Middle frontal gyrus (tissue), 1 donor: Measurements from ENCODE around the gene F11R.
"Not testable (repeated sequence)": the region's sequence is repeated elsewhere in the genome, so short reads cannot be mapped to it uniquely, and the experiment has no call there.

ENCODE experiments used
- DNase-seq: peaks from one replicate; pipeline ENCODE4 v3.0.0-alpha.2; 2015; ENCODE audit warnings: low spot score; ENCODE audit errors: extremely low spot score

The F11R gene

GRCh38 chr1:161013488-161014230, 7.3 kb downstream of the F11R start:
- no peak for DNase-seq

- no peak for DNase-seq
Measured at GRCh38 chr1:161013131-161013487, 7.8 kb downstream of the F11R start.

GRCh38 chr1:161012420-161012819, 8.5 kb downstream of the F11R start:
- no peak for DNase-seq

GRCh38 chr1:161009602-161010211, 11.2 kb downstream of the F11R start:
- DNase-seq: no peak

- DNase-seq: no peak
Measured at GRCh38 chr1:161008869-161009510, 12.0 kb downstream of the F11R start.

- no peak for DNase-seq
Measured at GRCh38 chr1:161007369-161007768, 13.6 kb downstream of the F11R start.

- DNase-seq: no peak
Measured at GRCh38 chr1:161006563-161006962, 14.4 kb downstream of the F11R start.

- no peak for DNase-seq
Measured at GRCh38 chr1:161001525-161001924, 19.4 kb downstream of the F11R start.

- no peak for DNase-seq
Measured at GRCh38 chr1:161000736-161001480, 20.0 kb downstream of the F11R start.

GRCh38 chr1:160999376-160999775, 21.6 kb downstream of the F11R start:
- DNase-seq: no peak

GRCh38 chr1:160997323-160998038, 23.5 kb downstream of the F11R start:
- no peak for DNase-seq

- no peak for DNase-seq
Measured at GRCh38 chr1:160996178-160996577, 24.8 kb downstream of the F11R start.

GRCh38 chr1:160993544-160994193, 27.3 kb downstream of the F11R start:
- no peak for DNase-seq

- not testable (repeated sequence) for DNase-seq
Measured at GRCh38 chr1:160992036-160992435, 28.9 kb downstream of the F11R start.

- DNase-seq: no peak
Measured at GRCh38 chr1:160987359-160988050, 33.4 kb downstream of the F11R start.

- DNase-seq: no peak
Measured at GRCh38 chr1:160985723-160986122, 35.2 kb downstream of the F11R start.

GRCh38 chr1:160981584-160982411, 39.2 kb downstream of the F11R start:
- DNase-seq: no peak

- DNase-seq: no peak
Measured at GRCh38 chr1:160979286-160979685, 41.7 kb downstream of the F11R start.

- DNase-seq: no peak
Measured at GRCh38 chr1:160978510-160978927, 42.4 kb downstream of the F11R start.
